Caco-2 (cell line): ENCODE measurements around the gene GPATCH2L. TPM values are rescaled to one million over a fixed set of nuclear protein-coding genes. Genes with fewer than 3 reads are reported as not detected.

Experiments
- BruUV-seq: library from RNA; stranded (reverse); fragments of 400-500 nt; replicated peaks from 2 replicates; lab custom pipeline; 2021; lab: Mats Ljungman, UMichigan
- CTCF ChIA-PET: fragments of 300-600 bp; sonication (Branson Sonifier 250); formaldehyde crosslinking; loops from one replicate; lab custom pipeline; 2022; ENCODE audit warnings: antibody characterized with exemption; lab: Charles Lee
- POLR2A ChIA-PET: fragments of 300-600 bp; sonication (Branson Sonifier 250); formaldehyde crosslinking; loops from one replicate; lab custom pipeline; 2022; ENCODE audit warnings: antibody characterized with exemption; lab: Charles Lee
- DNase-seq, 2 experiments: peaks; one replicate each; pipeline versions ENCODE4 v3.0.0 to v3.0.0-alpha.2; 2020 to 2022
- H3K27me3 ChIP-seq: replicated peaks from 2 replicates; pipeline ENCODE4 v1.6.0; 2011; ENCODE audit warnings: low read length; ENCODE audit not compliant: control insufficient read depth, insufficient read depth
- H3K36me3 ChIP-seq: 2 replicates; pipeline ENCODE4 v1.5.1; 2011; ENCODE audit warnings: low read length; ENCODE audit not compliant: control insufficient read depth, insufficient read depth
- H3K4me1 ChIP-seq: fragments of 250-450 bp; sonication (Bioruptor Pico); 2 replicates; pipeline ENCODE4 v1.5.1; 2020; ENCODE audit warnings: mild to moderate bottlenecking
- H3K4me3 ChIP-seq: 2 replicates; pipeline ENCODE4 v1.5.1; 2011; ENCODE audit warnings: low read depth, mild to moderate bottlenecking, control low read depth, low read length
- H3K9me3 ChIP-seq: fragments of 250-450 bp; sonication (Bioruptor Pico); 2 replicates; pipeline ENCODE4 v1.5.1; 2020; ENCODE audit warnings: mild to moderate bottlenecking, moderate library complexity
- H3K27ac Mint-ChIP-seq: one replicate; pipeline ENCODE4 v1.8.0; 2022; ENCODE audit warnings: mixed read lengths; ENCODE audit not compliant: unreplicated experiment
- H3K27me3 Mint-ChIP-seq: one replicate; pipeline ENCODE4 v1.8.0; 2022; ENCODE audit warnings: mixed read lengths; ENCODE audit not compliant: insufficient read depth, unreplicated experiment
- H3K36me3 Mint-ChIP-seq: one replicate; pipeline ENCODE4 v1.8.0; 2022; ENCODE audit warnings: mild to moderate bottlenecking, mixed read lengths; ENCODE audit not compliant: insufficient read depth, unreplicated experiment
- H3K4me1 Mint-ChIP-seq: one replicate; pipeline ENCODE4 v1.8.0; 2022; ENCODE audit warnings: low read depth, mixed read lengths; ENCODE audit not compliant: unreplicated experiment
- H3K4me3 Mint-ChIP-seq: one replicate; pipeline ENCODE4 v1.8.0; 2022; ENCODE audit warnings: mild to moderate bottlenecking, moderate library complexity, mixed read lengths; ENCODE audit not compliant: unreplicated experiment
- H3K9me3 Mint-ChIP-seq: one replicate; pipeline ENCODE4 v1.8.0; 2022; ENCODE audit warnings: mixed read lengths; ENCODE audit not compliant: unreplicated experiment
- intact Hi-C: fragments of 100-400 bp; cut with micrococcal nuclease; formaldehyde crosslinking; loops from one replicate; pipeline ENCODE4 v1.10.0; 2022; ENCODE audit not compliant: unreplicated experiment
- total RNA-seq: library from RNA; stranded (reverse); gene quantifications from 2 replicates; pipeline ENCODE4 v1.2.3, GENCODE V29; 2022
- TF ChIP-seq, protein P1 (sequence below), 2 experiments: fragments of 200-600 bp in 1 of 2; IDR thresholded peaks; 1 replicate in 1 of 2; 2 replicates in 1 of 2; pipeline versions ENCODE4 v1.5.1 to v1.8.0; 2011 to 2022; ENCODE audit warnings: antibody characterized with exemption in 1 of 2, control low read depth in 1 of 2, inconsistent platforms in 1 of 2, low read depth in 1 of 2, low read length in 1 of 2, mild to moderate bottlenecking in 1 of 2, moderate library complexity in 1 of 2; ENCODE audit not compliant: insufficient read depth in 1 of 2, severe bottlenecking in 1 of 2, unreplicated experiment in 1 of 2

The GPATCH2L gene
- total RNA-seq, 1 experiment from 2014 or later, result 41.6 TPM

GRCh38 chr14:76174982-76175381 is 23.3 kb downstream of the GPATCH2L start:
- TF ChIP-seq, protein P1, sequence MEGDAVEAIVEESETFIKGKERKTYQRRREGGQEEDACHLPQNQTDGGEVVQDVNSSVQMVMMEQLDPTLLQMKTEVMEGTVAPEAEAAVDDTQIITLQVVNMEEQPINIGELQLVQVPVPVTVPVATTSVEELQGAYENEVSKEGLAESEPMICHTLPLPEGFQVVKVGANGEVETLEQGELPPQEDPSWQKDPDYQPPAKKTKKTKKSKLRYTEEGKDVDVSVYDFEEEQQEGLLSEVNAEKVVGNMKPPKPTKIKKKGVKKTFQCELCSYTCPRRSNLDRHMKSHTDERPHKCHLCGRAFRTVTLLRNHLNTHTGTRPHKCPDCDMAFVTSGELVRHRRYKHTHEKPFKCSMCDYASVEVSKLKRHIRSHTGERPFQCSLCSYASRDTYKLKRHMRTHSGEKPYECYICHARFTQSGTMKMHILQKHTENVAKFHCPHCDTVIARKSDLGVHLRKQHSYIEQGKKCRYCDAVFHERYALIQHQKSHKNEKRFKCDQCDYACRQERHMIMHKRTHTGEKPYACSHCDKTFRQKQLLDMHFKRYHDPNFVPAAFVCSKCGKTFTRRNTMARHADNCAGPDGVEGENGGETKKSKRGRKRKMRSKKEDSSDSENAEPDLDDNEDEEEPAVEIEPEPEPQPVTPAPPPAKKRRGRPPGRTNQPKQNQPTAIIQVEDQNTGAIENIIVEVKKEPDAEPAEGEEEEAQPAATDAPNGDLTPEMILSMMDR (IDR thresholded peaks at IDR 0.05; ENCODE audit: insufficient read depth in 1 of 2, low read depth in 1 of 2, low read length in 1 of 2, severe bottlenecking in 1 of 2, unreplicated experiment in 1 of 2), result no peak
- Mint-ChIP-seq H3K9me3 (no peaks in the 10 kb centered on the region), H3K27me3 (no peaks in the 10 kb centered on the region), H3K36me3 (peaks cover 25% of the 10 kb centered on the region), H3K27ac (no peak overlapping the region), H3K4me3 (no peak overlapping the region), H3K4me1 (no peaks in the 10 kb centered on the region)
- no TSS peak for BruUV-seq
- Histone ChIP-seq H3K27me3 (no peaks in the 10 kb centered on the region), H3K36me3 (peaks cover 2% of the 10 kb centered on the region), H3K9me3 (no peaks in the 10 kb centered on the region), H3K4me3 (no peak overlapping the region), H3K4me1 (no peaks in the 10 kb centered on the region)
- ChIA-PET POLR2A (no interaction called here), CTCF (interaction anchor here (0.6 kb wide), 1 partner anchor 62 kb away, joined by 5 read pairs; no protein-coding TSS in a partner anchor)
- intact Hi-C loops, result no loop called here
- no peak for DNase-seq

- Histone ChIP-seq H3K4me1 (no peaks in the 10 kb centered on the region), H3K27me3 (no peaks in the 10 kb centered on the region), H3K36me3 (peaks cover 2% of the 10 kb centered on the region), H3K9me3 (no peaks in the 10 kb centered on the region), H3K4me3 (no peak overlapping the region)
- no peaks in the 10 kb centered on the region for H3K9me3 Mint-ChIP-seq
- no peak for DNase-seq
- no peak overlapping the region for H3K27ac Mint-ChIP-seq
- TF ChIP-seq, protein P1 (IDR thresholded peaks at IDR 0.05; ENCODE audit: insufficient read depth in 1 of 2, low read depth in 1 of 2, low read length in 1 of 2, severe bottlenecking in 1 of 2, unreplicated experiment in 1 of 2), result no peak
- ChIA-PET CTCF (no interaction called here), POLR2A (no interaction called here)
- H3K4me1 Mint-ChIP-seq, result no peaks in the 10 kb centered on the region
- intact Hi-C loops, result no loop called here
- H3K36me3 Mint-ChIP-seq, result peaks cover 33% of the 10 kb centered on the region
- no peaks in the 10 kb centered on the region for H3K27me3 Mint-ChIP-seq
- BruUV-seq, result no TSS peak
- H3K4me3 Mint-ChIP-seq, result no peak overlapping the region
Measured at GRCh38 chr14:76175942-76176341, 24.2 kb downstream of the GPATCH2L start.

- Mint-ChIP-seq H3K4me3 (no peak overlapping the region), H3K27me3 (no peaks in the 10 kb centered on the region), H3K27ac (no peak overlapping the region), H3K4me1 (no peaks in the 10 kb centered on the region), H3K9me3 (no peaks in the 10 kb centered on the region), H3K36me3 (peaks cover 56% of the 10 kb centered on the region)
- Histone ChIP-seq H3K27me3 (no peaks in the 10 kb centered on the region), H3K4me3 (no peak overlapping the region), H3K4me1 (no peaks in the 10 kb centered on the region), H3K9me3 (no peaks in the 10 kb centered on the region), H3K36me3 (peaks cover 2% of the 10 kb centered on the region)
- no peak for DNase-seq
- TF ChIP-seq, protein P1 (IDR thresholded peaks at IDR 0.05; ENCODE audit: insufficient read depth in 1 of 2, low read depth in 1 of 2, low read length in 1 of 2, severe bottlenecking in 1 of 2, unreplicated experiment in 1 of 2), result no peak
- intact Hi-C loops, result no loop called here
- CTCF ChIA-PET, result no interaction called here
- no TSS peak for BruUV-seq
- POLR2A ChIA-PET, result no interaction called here
Measured at GRCh38 chr14:76181546-76181945, 29.8 kb downstream of the GPATCH2L start.
